K562 (cell line): ENCODE data around the gene KCNA4. TPM values are rescaled to one million over a fixed set of nuclear protein-coding genes. Genes with fewer than 3 reads are reported as not detected.

Experiments
- ATAC-seq: fragments of 200-7000 bp; cut with Tn5 transposase; 3 replicates; pipeline ENCODE4 v1.9.1; 2020; ENCODE audit warnings: moderate library complexity
- BruUV-seq: library from RNA; stranded (reverse); fragments of 400-500 nt; replicated peaks from 2 replicates; lab custom pipeline; 2021; lab: Mats Ljungman, UMichigan
- CTCF ChIA-PET: fragments of 300-600 bp; formaldehyde crosslinking; extraction: SDS; loops from one replicate; lab custom pipeline; 2021; ENCODE audit warnings: low intra/inter-chr PET ratio; lab: Yijun Ruan, JAX
- POLR2A ChIA-PET: fragments of 300-600, 350-650 bp; sonication (Branson Sonifier 250); formaldehyde crosslinking; extraction: SDS; loops from one replicate; lab custom pipeline; 2021; ENCODE audit warnings: antibody characterized with exemption, inconsistent platforms; lab: Yijun Ruan, JAX
- DNase-seq, 4 experiments: peaks; one replicate each; pipeline versions ENCODE4 v3.0.0 to v3.0.0-alpha.2; 2011 to 2018; ENCODE audit warnings: low spot score in 3 of 4, mixed read lengths in 3 of 4; ENCODE audit errors: extremely low read depth in 1 of 4
- FAIRE-seq: peaks from 2 replicates; lab custom pipeline; 2011; peaks lifted over from hg19 to GRCh38; lab: Jason Lieb, UNC
- H2AFZ ChIP-seq: 2 replicates; pipeline ENCODE4 v1.6.0; 2011; ENCODE audit warnings: low read depth, low read length, control low read depth, inconsistent platforms
- H3K27ac ChIP-seq: fragments of 200-600 bp; 3 replicates; pipeline ENCODE4 v1.8.0; 2011; ENCODE audit warnings: low read depth, mild to moderate bottlenecking, control low read depth, inconsistent platforms, low read length, moderate library complexity, mixed read lengths; ENCODE audit errors: extremely low read depth
- H3K27me3 ChIP-seq, 2 experiments: fragments of 300-600 bp in 1 of 2; 2 replicates in 1 of 2; 3 replicates in 1 of 2; pipeline versions ENCODE4 v1.6.0 to v1.8.0; 2011; ENCODE audit warnings: inconsistent platforms in 2 of 2, low read length in 2 of 2, mild to moderate bottlenecking in 1 of 2, mixed read lengths in 1 of 2, moderate library complexity in 1 of 2; ENCODE audit not compliant: control insufficient read depth in 2 of 2, insufficient read depth in 2 of 2
- H3K36me3 ChIP-seq: fragments of 300-600 bp; 3 replicates; pipeline ENCODE4 v1.8.0; 2011; ENCODE audit warnings: mild to moderate bottlenecking, low read length, inconsistent platforms; ENCODE audit not compliant: control insufficient read depth, insufficient read depth
- H3K4me1 ChIP-seq, 2 experiments: fragments of 200-600 bp in 1 of 2; replicated peaks in 1 of 2; 2 replicates in 1 of 2; 3 replicates in 1 of 2; pipeline versions ENCODE4 v1.5.1 to v1.8.0; 2011; ENCODE audit warnings: inconsistent platforms in 2 of 2, low read length in 2 of 2, mild to moderate bottlenecking in 1 of 2, mixed read lengths in 1 of 2, moderate library complexity in 1 of 2; ENCODE audit not compliant: control insufficient read depth in 2 of 2, insufficient read depth in 2 of 2
- H3K4me2 ChIP-seq: 2 replicates; pipeline ENCODE4 v1.6.1; 2011; ENCODE audit warnings: low read length, control low read depth, inconsistent platforms, mixed read lengths; ENCODE audit not compliant: insufficient read depth
- H3K4me3 ChIP-seq: fragments of 200-600 bp; sonication (generic), shearing (Covaris generic); 2 replicates; pipeline ENCODE4 v1.5.1; 2016; ENCODE audit warnings: control low read depth, inconsistent platforms
- H3K79me2 ChIP-seq: fragments of 200-600 bp; 3 replicates; pipeline ENCODE4 v1.8.0; 2011; ENCODE audit warnings: low read length, inconsistent platforms; ENCODE audit not compliant: control insufficient read depth, insufficient read depth
- H3K9ac ChIP-seq, 2 experiments: 2 replicates each; pipeline versions ENCODE4 v1.6.0 to v1.6.1; 2011; ENCODE audit warnings: low read depth in 2 of 2, low read length in 2 of 2, control low read depth in 1 of 2, inconsistent platforms in 1 of 2, mild to moderate bottlenecking in 1 of 2, mixed read lengths in 1 of 2; ENCODE audit not compliant: insufficient read depth in 1 of 2
- H3K9me1 ChIP-seq: one replicate; pipeline ENCODE4 v1.6.0; 2011; ENCODE audit warnings: inconsistent platforms, mild to moderate bottlenecking, low read length, moderate library complexity; ENCODE audit not compliant: control insufficient read depth, insufficient read depth
- H3K9me3 ChIP-seq: replicated peaks from 2 replicates; pipeline ENCODE4 v1.5.1; 2011; ENCODE audit warnings: low read depth, low read length, inconsistent platforms; ENCODE audit not compliant: control insufficient read depth, insufficient read depth
- H4K20me1 ChIP-seq: replicated peaks from 2 replicates; pipeline ENCODE4 v1.6.1; 2011; ENCODE audit warnings: low read length, inconsistent platforms, mixed read lengths; ENCODE audit not compliant: control insufficient read depth, insufficient read depth
- ARID2 ChIP-seq: fragments of 450-650 bp; IDR thresholded peaks from 2 replicates; pipeline ENCODE4 v1.6.1; 2017; ENCODE audit warnings: antibody characterized with exemption, mild to moderate bottlenecking
- CREB1 ChIP-seq, 2 experiments: sonication (generic) in 1 of 2; formaldehyde crosslinking in 1 of 2; IDR thresholded peaks; 2 replicates each; pipeline versions ENCODE4 v1.6.1 to v1.8.0; 2012 to 2022; ENCODE audit warnings: inconsistent platforms in 1 of 2, mild to moderate bottlenecking in 1 of 2, missing genetic modification reagents in 1 of 2, moderate library complexity in 1 of 2
- DPF2 ChIP-seq: fragments of 450-650 bp; IDR thresholded peaks from 2 replicates; pipeline ENCODE4 v1.6.1; 2016
- HCFC1 ChIP-seq: IDR thresholded peaks from 2 replicates; pipeline ENCODE4 v1.6.1; 2012; ENCODE audit warnings: low read depth, low read length, improper control_type of control experiment
- KAT2B ChIP-seq: IDR thresholded peaks from one replicate; pipeline ENCODE4 v1.6.1; 2012; ENCODE audit warnings: low read depth, mild to moderate bottlenecking, control low read depth, inconsistent platforms, low read length, moderate library complexity
- PRMT5 ChIP-seq: sonication (generic); formaldehyde crosslinking; IDR thresholded peaks from 2 replicates; pipeline ENCODE4 v1.5.0; 2020; ENCODE audit warnings: missing genetic modification reagents
- SMARCA4 ChIP-seq: fragments of 450-650 bp; IDR thresholded peaks from 2 replicates; pipeline ENCODE4 v1.6.1; 2016
- WGBS: fragments of 100-300 bp; shearing (Covaris generic); methylation state at CpG from one replicate; pipeline ENCODE4 v1.1.6; 2016; ENCODE audit warnings: low coverage, mixed read lengths; ENCODE audit not compliant: insufficient coverage; ENCODE audit errors: missing lambda C conversion rate; 5-methylcytosine and 5-hydroxymethylcytosine counted together
- in situ Hi-C: fragments of 300-500 bp; cut with MboI; formaldehyde crosslinking; loops from 4 replicates; pipeline ENCODE4 v1.15.0; 2018; ENCODE audit warnings: inconsistent platforms, mixed read lengths
- intact Hi-C: fragments of 100-400 bp; cut with micrococcal nuclease; formaldehyde crosslinking; loops from 2 replicates; pipeline ENCODE4 v1.14.2; 2022
- polyA plus RNA-seq, 8 experiments: library from polyadenylated mRNA; depleted of rRNA in 4 of 8; stranded (reverse) in 5 of 8; unstranded in 3 of 8; fragments of >200 nt; fragmentation: Nextera tagmentation in 2 of 8; fragmentation: Illumina TruSeq in 1 of 8; extraction: Ambion mirVana in 2 of 8; extraction: Trizol in 1 of 8; gene quantifications; 2 replicates each; pipeline versions ENCODE4 v1.2.1 to v1.2.3, GENCODE V29; 2011 to 2014; ENCODE audit warnings: inconsistent platforms in 1 of 8, missing spikeins in 1 of 8
- total RNA-seq, 7 experiments: library from RNA; depleted of rRNA in 6 of 7; stranded (reverse); fragments of >200 nt in 6 of 7; fragmentation: Illumina TruSeq in 2 of 7; extraction: Trizol in 2 of 7; gene quantifications; 2 replicates each; pipeline versions ENCODE4 v1.2.1 to v1.2.3, GENCODE V29; 2011 to 2021; ENCODE audit warnings: low replicate concordance in 1 of 7
- TF ChIP-seq, protein P1 (sequence below): fragments of 250-450 bp; sonication (Bioruptor Pico); IDR thresholded peaks from 2 replicates; pipeline ENCODE4 v1.4.0; 2020; ENCODE audit warnings: mild to moderate bottlenecking

KCNA4 gene
- total and polyA plus RNA-seq, 9 of the 15 experiments (the other 6 are each of a cell fraction or from before 2014, with no cell fraction given): not detected

DNA sequence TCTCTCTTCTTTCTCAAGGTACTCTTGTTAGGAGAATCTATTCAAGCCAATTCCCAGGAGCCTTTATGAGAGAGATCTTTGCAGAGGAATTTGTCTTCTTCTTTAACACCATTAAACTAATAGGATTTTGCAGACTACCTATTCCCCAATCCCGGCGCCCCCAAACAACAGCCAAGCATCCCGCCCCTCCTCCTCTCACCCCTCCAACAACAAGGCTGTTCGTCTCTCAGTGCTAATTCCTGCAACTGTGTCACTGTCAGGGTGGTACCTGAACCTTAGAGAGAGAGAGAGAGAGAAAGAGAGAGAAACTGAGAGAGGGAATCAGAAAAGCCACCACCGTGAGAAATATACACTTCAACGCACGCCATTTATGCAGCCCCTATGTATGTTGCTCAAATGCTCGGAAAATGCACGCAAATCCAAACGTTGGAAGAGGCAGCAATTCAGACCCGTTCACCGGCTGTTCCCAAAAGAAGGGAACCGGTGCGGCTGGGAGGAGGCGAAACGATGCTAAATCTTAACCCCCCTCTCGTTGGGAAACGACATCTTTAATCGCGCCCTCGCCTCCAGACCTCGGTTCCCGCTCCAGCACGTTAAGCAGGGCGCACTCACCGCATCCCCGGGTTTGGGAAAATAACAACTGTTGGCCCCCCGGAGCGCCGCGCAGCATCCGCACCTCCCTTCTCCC lies 961 bp downstream of the KCNA4 start:
- H4K20me1 ChIP-seq: no peaks in the 10 kb centered on the region
- no peak overlapping the region for H3K9ac ChIP-seq
- POLR2A ChIA-PET: no interaction called here
- no peak overlapping the region for H3K4me3 ChIP-seq
- no peak overlapping the region for H2AFZ ChIP-seq
- no peaks in the 10 kb centered on the region for H3K79me2 ChIP-seq
- 3% methylated on average over 26 of the region's 32 CpGs for WGBS
- no peak for DNase-seq
- no peaks in the 10 kb centered on the region for H3K27me3 ChIP-seq
- H3K36me3 ChIP-seq: no peaks in the 10 kb centered on the region
- CTCF ChIA-PET: no interaction called here
- peaks cover 0 to 5% of the 10 kb centered on the region in 2 experiments; a peak in 1 of 5 replicates for H3K4me1 ChIP-seq
- no peak for ATAC-seq
- H3K27ac ChIP-seq: no peak overlapping the region
- intact Hi-C loops: no loop called here
- no peaks in the 10 kb centered on the region for H3K9me3 ChIP-seq
- in situ Hi-C loops: no loop called here
- no peak for TF ChIP-seq PRMT5 (CRISPR knock-in tag)
- no peak for TF ChIP-seq DPF2
- no peak for TF ChIP-seq HCFC1
- TF ChIP-seq CREB1 (IDR thresholded peaks at IDR 0.05): no peak
- TF ChIP-seq CREB1 (CRISPR knock-in tag; IDR thresholded peaks at IDR 0.05): no peak
- no peak for TF ChIP-seq ARID2
- no peak for TF ChIP-seq KAT2B
- TF ChIP-seq, protein P1, sequence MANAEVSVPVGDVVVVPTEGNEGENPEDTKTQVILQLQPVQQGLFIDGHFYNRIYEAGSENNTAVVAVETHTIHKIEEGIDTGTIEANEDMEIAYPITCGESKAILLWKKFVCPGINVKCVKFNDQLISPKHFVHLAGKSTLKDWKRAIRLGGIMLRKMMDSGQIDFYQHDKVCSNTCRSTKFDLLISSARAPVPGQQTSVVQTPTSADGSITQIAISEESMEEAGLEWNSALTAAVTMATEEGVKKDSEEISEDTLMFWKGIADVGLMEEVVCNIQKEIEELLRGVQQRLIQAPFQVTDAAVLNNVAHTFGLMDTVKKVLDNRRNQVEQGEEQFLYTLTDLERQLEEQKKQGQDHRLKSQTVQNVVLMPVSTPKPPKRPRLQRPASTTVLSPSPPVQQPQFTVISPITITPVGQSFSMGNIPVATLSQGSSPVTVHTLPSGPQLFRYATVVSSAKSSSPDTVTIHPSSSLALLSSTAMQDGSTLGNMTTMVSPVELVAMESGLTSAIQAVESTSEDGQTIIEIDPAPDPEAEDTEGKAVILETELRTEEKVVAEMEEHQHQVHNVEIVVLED (CRISPR knock-in tag): no peak
- no peak for TF ChIP-seq SMARCA4
- no peaks in the 10 kb centered on the region for H3K9me1 ChIP-seq
- no peak overlapping the region for H3K4me2 ChIP-seq
- no TSS peak for BruUV-seq
- no peak for FAIRE-seq
